NT2/D1 (cell line): ENCODE data around the gene CCR6.

Experiments
- SUZ12 ChIP-seq: IDR thresholded peaks from 2 replicates; pipeline ENCODE4 v1.6.1; 2011; ENCODE audit not compliant: insufficient read length, insufficient read depth; ENCODE audit errors: extremely low read depth
- YY1 ChIP-seq: IDR thresholded peaks from 2 replicates; pipeline ENCODE4 v1.6.1; 2011; ENCODE audit not compliant: insufficient read length, insufficient read depth

GRCh38 chr6:167164261-167164660 is 41.4 kb downstream of the CCR6 start:
- no peak for TF ChIP-seq SUZ12
- no peak for TF ChIP-seq YY1
